Common myeloid progenitor, CD34-positive (primary cell): Measurements from ENCODE around the gene WDR33.

Experiments
- CTCF ChIA-PET: fragments of 350-600 bp; sonication (Branson Sonifier 250); formaldehyde crosslinking; loops from one replicate; lab custom pipeline; 2021; ENCODE audit warnings: antibody characterized with exemption; lab: Charles Lee
- POLR2A ChIA-PET: fragments of 350-600 bp; sonication (Branson Sonifier 250); formaldehyde crosslinking; loops from one replicate; lab custom pipeline; 2021; ENCODE audit warnings: antibody characterized with exemption; lab: Charles Lee
- DNase-seq, 3 donors: peaks; one replicate each; pipeline versions ENCODE4 v3.0.0 to v3.0.0-alpha.2; 2013
- H3K27ac ChIP-seq, 2 experiments: 1 replicate in 1 of 2; 2 replicates in 1 of 2; pipeline ENCODE4 v1.7.0; 2013; ENCODE audit warnings: inconsistent platforms in 2 of 2, low read length in 2 of 2, mild to moderate bottlenecking in 2 of 2, low read depth in 1 of 2, moderate library complexity in 1 of 2; ENCODE audit not compliant: severe bottlenecking in 2 of 2, insufficient read depth in 1 of 2, poor library complexity in 1 of 2
- H3K27me3 ChIP-seq, 5 experiments: replicated peaks in 2 of 5; 1 replicate in 3 of 5; 2 replicates in 2 of 5; pipeline versions ENCODE4 v1.6.1 to v1.7.0; 2013; ENCODE audit warnings: low read length in 4 of 5, mild to moderate bottlenecking in 2 of 5, moderate library complexity in 2 of 5, inconsistent platforms in 1 of 5; ENCODE audit not compliant: insufficient read depth in 5 of 5, control insufficient read depth in 4 of 5
- H3K36me3 ChIP-seq, 4 experiments: 1 replicate in 2 of 4; 2 replicates in 2 of 4; pipeline versions ENCODE4 v1.6.1 to v1.7.0; 2013; ENCODE audit warnings: low read length in 3 of 4, control low read depth in 1 of 4, mild to moderate bottlenecking in 1 of 4; ENCODE audit not compliant: control insufficient read depth in 4 of 4, insufficient read depth in 4 of 4
- H3K4me1 ChIP-seq, 4 experiments: 1 replicate in 3 of 4; 2 replicates in 1 of 4; pipeline versions ENCODE4 v1.6.1 to v1.7.1; 2013; ENCODE audit warnings: low read length in 3 of 4, mild to moderate bottlenecking in 3 of 4, control low read depth in 1 of 4, inconsistent platforms in 1 of 4, moderate library complexity in 1 of 4; ENCODE audit not compliant: control insufficient read depth in 4 of 4, insufficient read depth in 4 of 4; ENCODE audit errors: control extremely low read depth in 1 of 4
- H3K4me3 ChIP-seq, 7 experiments: 1 replicate in 4 of 7; 2 replicates in 3 of 7; pipeline versions ENCODE4 v1.5.1 to v1.7.0; 2013; ENCODE audit warnings: mild to moderate bottlenecking in 7 of 7, low read length in 6 of 7, moderate library complexity in 6 of 7, inconsistent platforms in 2 of 7, low read depth in 2 of 7, control low read depth in 1 of 7; ENCODE audit not compliant: insufficient read depth in 4 of 7, control insufficient read depth in 1 of 7; ENCODE audit errors: extremely low read depth in 1 of 7
- H3K9me3 ChIP-seq, 5 experiments: 1 replicate in 4 of 5; 2 replicates in 1 of 5; pipeline versions ENCODE4 v1.6.1 to v1.7.1; 2013; ENCODE audit warnings: low read length in 4 of 5, mild to moderate bottlenecking in 2 of 5, inconsistent platforms in 1 of 5, low read depth in 1 of 5, moderate library complexity in 1 of 5; ENCODE audit not compliant: control insufficient read depth in 4 of 5, insufficient read depth in 2 of 5; ENCODE audit errors: control extremely low read depth in 1 of 5
- WGBS: methylation state at CpG from one replicate; pipeline ENCODE4 v1.1.5; 2013; ENCODE audit not compliant: insufficient coverage; 5-methylcytosine and 5-hydroxymethylcytosine counted together

WDR33 gene

DNA sequence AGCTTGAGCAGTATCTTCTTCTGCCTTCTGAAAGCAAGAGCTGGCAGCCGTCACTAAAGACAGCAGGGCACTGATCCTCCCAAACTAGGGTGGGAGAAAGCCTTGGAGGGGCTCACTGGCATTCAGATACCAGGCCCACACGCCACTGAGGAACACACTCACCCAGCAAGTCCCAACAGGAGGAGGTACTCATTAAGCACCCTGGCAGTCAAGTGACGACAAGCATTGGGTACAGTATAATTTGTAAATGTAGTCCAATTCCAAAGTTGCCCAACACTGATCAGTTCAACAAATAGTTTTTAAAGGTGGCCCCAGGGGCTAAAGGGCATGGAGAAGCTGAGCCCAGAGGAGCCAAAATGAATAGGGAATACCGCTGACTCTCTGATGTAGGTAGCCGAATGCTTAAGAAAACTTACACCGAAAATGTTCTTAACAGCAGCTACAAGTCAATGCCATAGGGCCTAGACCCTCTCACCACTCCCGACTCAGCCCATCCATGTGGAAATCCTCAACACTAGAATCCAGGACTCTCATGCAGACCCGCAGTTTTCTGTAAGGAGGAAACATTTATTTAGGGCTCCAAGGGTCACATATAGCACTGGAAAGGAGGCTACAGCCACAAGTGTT, 145.6 kb downstream of the WDR33 start:
- 98% methylated on average over 5 of the region's 8 CpGs for WGBS
- Histone ChIP-seq H3K27ac (no peak overlapping the region), H3K9me3 (peaks cover 0 to 3% (median 0%) of the 10 kb centered on the region in 5 experiments), H3K4me1 (peaks cover 0 to 8% (median 6%) of the 10 kb centered on the region in 4 experiments), H3K27me3 (peaks cover 8 to 55% (median 22%) of the 10 kb centered on the region in 5 experiments), H3K4me3 (no peak overlapping the region), H3K36me3 (no peaks in the 10 kb centered on the region)
- CTCF ChIA-PET: interaction anchor here (3.4 kb wide), 1 partner anchor 16 kb away, joined by 12 read pairs; no protein-coding TSS in a partner anchor
- POLR2A ChIA-PET: no interaction called here
- no peak for DNase-seq

DNA sequence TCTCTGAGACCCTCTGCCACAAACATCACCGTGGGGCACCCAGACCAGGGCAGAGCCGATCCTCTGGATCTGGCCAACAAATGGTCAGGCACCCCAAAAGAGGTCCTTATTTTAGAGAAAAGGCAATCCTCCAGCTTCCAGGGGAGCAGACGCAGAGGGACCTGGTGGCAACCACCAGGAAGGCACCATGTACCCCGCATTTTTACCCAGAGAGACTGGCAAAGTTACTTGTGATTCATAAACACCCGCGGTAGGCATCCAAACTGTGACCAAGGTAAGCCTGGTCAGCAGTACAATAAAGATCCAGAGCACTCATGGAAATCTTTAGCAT, 146.1 kb downstream of the WDR33 start:
- Histone ChIP-seq H3K9me3 (peaks cover 0 to 2% (median 0%) of the 10 kb centered on the region in 5 experiments), H3K36me3 (no peaks in the 10 kb centered on the region), H3K27me3 (peaks cover 8 to 55% (median 22%) of the 10 kb centered on the region in 5 experiments), H3K27ac (no peak overlapping the region), H3K4me3 (no peak overlapping the region), H3K4me1 (peaks cover 0 to 8% (median 6%) of the 10 kb centered on the region in 4 experiments)
- 99% methylated on average over 6 of the region's 6 CpGs for WGBS
- ChIA-PET POLR2A (interaction anchor here (0.6 kb wide), 1 partner anchor 351 kb away, joined by 3 read pairs; no protein-coding TSS in a partner anchor), CTCF (interaction anchor here (0.8 to 3.4 kb wide), 2 partner anchors 15 to 73 kb away, joined by 3 to 12 read pairs; no protein-coding TSS in a partner anchor)
- no peak for DNase-seq

DNA sequence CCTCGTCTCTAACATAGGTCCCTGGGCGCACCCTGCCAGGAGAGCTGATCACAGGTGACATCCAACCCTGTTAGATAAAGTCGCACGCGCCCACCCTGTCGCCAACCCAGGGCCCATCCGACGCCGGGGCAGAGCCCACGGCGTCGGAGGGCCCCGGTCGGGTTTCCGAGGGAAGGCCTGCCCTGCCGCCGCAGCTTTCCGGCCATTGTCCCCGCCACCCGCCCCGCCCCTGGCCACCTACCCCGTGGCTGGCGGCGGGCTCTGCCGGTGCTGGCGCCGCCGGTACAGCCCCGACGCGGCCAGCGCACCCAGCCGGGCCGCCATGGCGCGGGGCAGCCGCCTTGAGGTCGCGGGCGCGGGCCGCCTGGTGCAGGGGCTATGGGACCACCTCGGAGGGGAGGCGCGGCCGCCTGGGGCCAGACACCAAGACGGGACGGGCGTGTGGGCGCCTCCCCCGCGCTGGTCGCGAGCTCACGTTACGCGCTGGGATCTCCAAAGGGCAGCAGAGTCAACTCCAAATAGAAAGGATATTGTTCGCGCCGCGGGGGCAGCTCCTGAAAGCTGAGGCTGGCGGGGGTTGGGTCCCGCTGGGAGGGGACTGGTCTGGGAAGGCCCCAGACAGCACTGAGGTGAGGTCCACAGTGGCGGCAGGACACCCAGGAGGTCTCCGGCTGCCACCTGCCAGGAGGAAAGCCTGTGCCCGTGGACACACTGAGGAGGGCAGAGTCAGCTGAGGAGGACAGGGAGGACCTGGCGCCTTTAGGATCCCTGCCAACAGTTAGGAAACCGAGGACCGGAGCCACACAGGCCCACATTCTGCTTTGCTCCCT, 146.7 kb downstream of the WDR33 start:
- 20% methylated on average over 58 of the region's 69 CpGs for WGBS
- ChIA-PET CTCF (interaction anchor here (0.8 to 3.4 kb wide), 3 partner anchors 14 to 73 kb away, joined by 3 to 12 read pairs (median 4); no protein-coding TSS in a partner anchor), POLR2A (interaction anchor here (0.6 kb wide), 1 partner anchor 351 kb away, joined by 3 read pairs; no protein-coding TSS in a partner anchor)
- Histone ChIP-seq H3K27ac (no peak overlapping the region), H3K4me3 (peak overlapping the region in 3 of 7 experiments; percentile 15 to 60 (median 46)), H3K27me3 (peaks cover 8 to 55% (median 22%) of the 10 kb centered on the region in 5 experiments), H3K4me1 (peaks cover 0 to 12% (median 10%) of the 10 kb centered on the region in 4 experiments), H3K36me3 (no peaks in the 10 kb centered on the region), H3K9me3 (no peaks in the 10 kb centered on the region)
- peak in 2 of 3 donors; percentile 7 to 16 for DNase-seq

DNA sequence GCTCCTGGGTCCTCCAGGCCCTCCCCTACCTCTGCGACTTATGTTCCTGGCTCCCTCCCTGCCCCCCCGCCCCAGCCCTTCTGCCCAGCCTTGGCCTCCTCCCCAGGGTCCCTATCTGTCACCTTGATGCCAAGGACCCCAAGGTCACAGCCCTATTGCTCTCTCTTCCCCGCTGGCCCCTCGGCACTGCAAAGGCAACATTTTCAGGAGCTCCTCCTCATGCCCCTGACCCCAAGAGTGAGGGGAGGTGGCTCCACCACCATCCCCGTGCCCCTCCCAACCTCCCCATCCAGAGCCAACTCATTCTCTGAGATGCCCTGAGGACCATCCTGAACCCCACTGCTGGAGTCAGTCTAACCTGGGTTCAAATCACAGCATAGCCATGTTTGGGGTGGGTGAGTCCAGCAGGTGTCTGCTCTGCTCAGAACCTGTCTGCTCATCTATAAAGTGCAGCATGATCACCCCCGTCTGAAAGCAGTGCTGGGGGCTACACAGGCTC, 147.4 kb downstream of the WDR33 start:
- peak overlapping the region in 1 of 7 experiments; percentile 46 for H3K4me3 ChIP-seq
- H3K9me3 ChIP-seq: no peaks in the 10 kb centered on the region
- H3K27ac ChIP-seq: no peak overlapping the region
- H3K4me1 ChIP-seq: peaks cover 0 to 14% (median 10%) of the 10 kb centered on the region in 4 experiments
- no peaks in the 10 kb centered on the region for H3K36me3 ChIP-seq
- 75% methylated on average over 3 of the region's 6 CpGs for WGBS
- CTCF ChIA-PET: interaction anchor here (0.8 to 3.4 kb wide), 3 partner anchors 9 to 16 kb away, joined by 3 to 12 read pairs (median 4); no protein-coding TSS in a partner anchor
- H3K27me3 ChIP-seq: peaks cover 8 to 52% (median 22%) of the 10 kb centered on the region in 5 experiments
- no peak for DNase-seq
- POLR2A ChIA-PET: no interaction called here

DNA sequence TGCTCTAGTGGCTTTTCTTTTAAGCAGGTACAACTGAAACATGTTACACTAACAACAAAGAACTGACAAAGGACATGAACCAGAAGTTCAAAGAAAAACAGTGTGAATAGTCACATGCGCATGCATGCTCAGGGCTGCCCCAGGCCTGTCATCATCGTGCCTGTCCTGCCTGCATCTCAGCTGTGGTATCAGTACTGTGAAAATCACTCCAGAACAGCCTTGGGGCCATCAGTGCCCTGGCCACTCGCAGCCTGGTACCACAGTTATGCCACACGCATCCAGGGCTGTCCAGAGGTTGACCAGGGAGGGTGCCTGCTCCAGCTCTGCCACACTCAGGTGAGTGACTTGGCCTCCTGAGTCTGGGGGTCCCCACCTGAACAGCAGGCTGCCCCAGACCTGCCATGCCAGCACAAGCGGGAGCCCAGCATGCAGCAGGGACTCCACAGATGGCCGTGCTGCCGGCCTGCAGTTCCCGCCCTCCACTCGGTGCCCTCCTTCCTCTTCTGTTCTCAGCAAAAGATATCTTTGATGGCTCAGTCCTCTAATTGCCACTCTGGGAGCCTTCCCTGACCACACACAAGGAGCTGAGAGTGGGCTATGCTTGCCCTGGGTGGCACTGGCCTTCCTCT, 147.9 kb downstream of the WDR33 start:
- Histone ChIP-seq H3K4me1 (peaks cover 0 to 14% (median 10%) of the 10 kb centered on the region in 4 experiments), H3K36me3 (no peaks in the 10 kb centered on the region), H3K27me3 (peaks cover 8 to 50% (median 22%) of the 10 kb centered on the region in 5 experiments), H3K4me3 (no peak overlapping the region), H3K9me3 (no peaks in the 10 kb centered on the region), H3K27ac (no peak overlapping the region)
- DNase-seq: no peak
- CTCF ChIA-PET: interaction anchor here (0.9 to 3.4 kb wide), 2 partner anchors 8 to 13 kb away, joined by 3 to 12 read pairs; no protein-coding TSS in a partner anchor
- POLR2A ChIA-PET: no interaction called here
- 93% methylated on average over 9 of the region's 9 CpGs for WGBS

DNA sequence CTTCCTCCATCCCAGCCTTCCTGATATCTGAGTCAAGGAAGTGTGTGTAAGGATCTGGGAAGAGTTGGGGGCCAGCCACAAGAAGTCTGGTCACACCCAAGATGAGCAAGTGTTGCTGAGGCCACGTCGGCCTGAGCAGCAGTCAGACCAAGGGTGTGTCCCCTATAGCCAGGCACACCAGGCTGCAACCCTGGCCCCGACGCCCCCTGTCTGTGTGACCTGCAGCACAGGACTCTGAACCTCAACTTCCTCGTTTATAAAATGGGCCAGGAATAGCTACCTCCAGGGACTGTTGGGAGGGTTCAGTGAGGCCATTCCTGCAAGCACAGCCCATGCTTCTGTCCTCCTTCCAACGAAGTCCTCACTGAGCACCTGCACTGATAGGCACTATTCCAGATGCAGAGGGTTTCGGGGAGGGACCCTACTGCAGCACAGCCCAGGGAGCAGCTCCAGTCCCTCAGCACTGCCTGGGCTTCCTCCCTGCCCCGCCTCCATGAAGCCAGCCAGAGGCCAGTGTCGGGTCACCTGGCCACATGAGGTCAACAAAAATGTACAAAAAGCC, 148.9 kb downstream of the WDR33 start:
- ChIA-PET CTCF (interaction anchor here (3.4 kb wide), 1 partner anchor 12 kb away, joined by 12 read pairs; no protein-coding TSS in a partner anchor), POLR2A (no interaction called here)
- Histone ChIP-seq H3K4me3 (no peak overlapping the region), H3K27ac (no peak overlapping the region), H3K9me3 (no peaks in the 10 kb centered on the region), H3K4me1 (peaks cover 0 to 14% (median 10%) of the 10 kb centered on the region in 4 experiments), H3K36me3 (no peaks in the 10 kb centered on the region), H3K27me3 (peaks cover 8 to 48% (median 22%) of the 10 kb centered on the region in 5 experiments)
- 90% methylated on average over 9 of the region's 9 CpGs for WGBS
- no peak for DNase-seq
